ENCODE measurements around the gene GSS. TPM values are rescaled to one million over a fixed set of nuclear protein-coding genes. Genes with fewer than 3 reads are reported as not detected.

Gene GSS
- total and polyA plus RNA-seq, 4 donors: 20.8 to 38.8 (median 35.4) TPM

DNA sequence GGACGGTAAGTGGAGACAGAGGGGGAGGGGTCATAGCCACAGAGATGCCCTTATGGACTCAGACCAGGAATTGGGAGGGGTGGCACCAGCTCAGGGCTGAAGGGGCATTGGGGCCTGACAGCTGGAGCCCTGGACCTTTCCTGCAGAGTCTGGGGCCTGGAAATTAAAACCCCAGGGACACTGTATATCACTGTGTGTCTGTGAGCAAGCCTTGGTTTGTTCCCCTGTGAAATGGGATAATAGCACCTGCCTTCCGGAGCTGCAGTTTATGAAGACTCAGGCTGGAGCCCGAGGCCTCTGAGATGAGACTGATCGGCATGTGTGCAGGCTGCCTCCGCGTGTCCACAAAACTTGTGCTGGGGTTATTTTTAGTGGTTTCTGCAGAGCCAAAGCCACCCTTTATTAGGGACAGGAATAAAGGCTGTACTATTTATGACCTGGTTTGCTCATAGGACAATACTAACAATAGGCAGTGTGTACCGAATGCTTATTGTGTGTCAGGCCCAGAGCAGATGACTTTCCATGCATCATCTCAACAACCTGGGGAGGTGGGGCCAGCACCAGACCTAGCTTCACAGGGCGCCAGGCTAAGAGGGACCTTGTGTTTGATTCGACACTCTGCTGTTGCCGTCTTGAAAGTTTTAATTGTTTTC lies 22.6 kb upstream of the GSS start (continued):
- TF ChIP-seq, protein P1, sequence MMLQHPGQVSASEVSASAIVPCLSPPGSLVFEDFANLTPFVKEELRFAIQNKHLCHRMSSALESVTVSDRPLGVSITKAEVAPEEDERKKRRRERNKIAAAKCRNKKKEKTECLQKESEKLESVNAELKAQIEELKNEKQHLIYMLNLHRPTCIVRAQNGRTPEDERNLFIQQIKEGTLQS (IDR thresholded peaks at IDR 0.05): no peak

DNA sequence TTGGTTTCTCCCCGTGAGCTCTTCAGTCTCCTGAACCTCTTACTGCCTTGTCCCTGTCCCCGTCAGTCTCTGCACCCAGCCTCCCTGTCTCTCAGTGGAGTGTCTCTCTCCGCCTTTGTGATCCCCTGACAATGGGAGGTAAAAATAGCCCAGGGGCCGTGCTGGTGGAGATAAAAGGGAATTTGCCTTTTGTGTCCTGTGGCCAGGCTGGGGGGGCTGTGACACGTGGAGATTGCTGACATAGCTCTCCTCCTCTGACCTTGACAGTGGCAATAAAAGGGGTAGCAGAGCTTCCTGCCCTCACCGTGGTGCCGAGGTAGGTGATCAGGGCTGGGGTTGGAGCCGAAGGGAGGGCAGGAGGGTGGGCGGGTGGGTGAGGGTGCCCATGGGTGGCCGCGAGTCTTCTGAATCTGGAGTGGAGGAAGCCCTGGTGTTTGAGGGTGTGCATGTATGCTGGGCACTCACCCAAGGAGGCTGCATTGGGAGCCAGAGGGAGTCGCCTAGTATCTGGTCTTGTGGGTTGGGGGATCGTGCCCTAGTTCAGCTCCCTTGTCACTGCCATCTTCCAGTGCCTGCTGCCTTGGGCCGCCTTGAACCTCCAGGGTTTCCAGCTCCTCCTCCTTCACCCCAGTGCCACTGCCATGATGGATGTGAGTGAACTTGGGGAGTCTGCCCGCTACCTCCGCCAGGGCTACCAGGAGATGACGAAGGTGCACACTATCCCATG lies 21.9 kb upstream of the GSS start:
- DNase-seq (ENCODE audit: low spot score): no peak
- H3K27ac ChIP-seq (ENCODE audit: low read depth in 1 of 2, low read length in 2 of 2): no peak overlapping the region
- H3K36me3 ChIP-seq (ENCODE audit: control insufficient read depth in 4 of 4, insufficient read depth in 3 of 4, low read depth in 1 of 4, low read length in 3 of 4): no peaks in the 10 kb centered on the region
- H3K4me3 ChIP-seq (ENCODE audit: low read depth in 1 of 3, low read length in 3 of 3): no peak overlapping the region
- WGBS: 75% methylated on average over 17 of the region's 17 CpGs
- no peaks in the 10 kb centered on the region for H3K27me3 ChIP-seq (ENCODE audit: control insufficient read depth in 4 of 4, insufficient read depth in 4 of 4, low read length in 3 of 4)
- TF ChIP-seq, protein P2, sequence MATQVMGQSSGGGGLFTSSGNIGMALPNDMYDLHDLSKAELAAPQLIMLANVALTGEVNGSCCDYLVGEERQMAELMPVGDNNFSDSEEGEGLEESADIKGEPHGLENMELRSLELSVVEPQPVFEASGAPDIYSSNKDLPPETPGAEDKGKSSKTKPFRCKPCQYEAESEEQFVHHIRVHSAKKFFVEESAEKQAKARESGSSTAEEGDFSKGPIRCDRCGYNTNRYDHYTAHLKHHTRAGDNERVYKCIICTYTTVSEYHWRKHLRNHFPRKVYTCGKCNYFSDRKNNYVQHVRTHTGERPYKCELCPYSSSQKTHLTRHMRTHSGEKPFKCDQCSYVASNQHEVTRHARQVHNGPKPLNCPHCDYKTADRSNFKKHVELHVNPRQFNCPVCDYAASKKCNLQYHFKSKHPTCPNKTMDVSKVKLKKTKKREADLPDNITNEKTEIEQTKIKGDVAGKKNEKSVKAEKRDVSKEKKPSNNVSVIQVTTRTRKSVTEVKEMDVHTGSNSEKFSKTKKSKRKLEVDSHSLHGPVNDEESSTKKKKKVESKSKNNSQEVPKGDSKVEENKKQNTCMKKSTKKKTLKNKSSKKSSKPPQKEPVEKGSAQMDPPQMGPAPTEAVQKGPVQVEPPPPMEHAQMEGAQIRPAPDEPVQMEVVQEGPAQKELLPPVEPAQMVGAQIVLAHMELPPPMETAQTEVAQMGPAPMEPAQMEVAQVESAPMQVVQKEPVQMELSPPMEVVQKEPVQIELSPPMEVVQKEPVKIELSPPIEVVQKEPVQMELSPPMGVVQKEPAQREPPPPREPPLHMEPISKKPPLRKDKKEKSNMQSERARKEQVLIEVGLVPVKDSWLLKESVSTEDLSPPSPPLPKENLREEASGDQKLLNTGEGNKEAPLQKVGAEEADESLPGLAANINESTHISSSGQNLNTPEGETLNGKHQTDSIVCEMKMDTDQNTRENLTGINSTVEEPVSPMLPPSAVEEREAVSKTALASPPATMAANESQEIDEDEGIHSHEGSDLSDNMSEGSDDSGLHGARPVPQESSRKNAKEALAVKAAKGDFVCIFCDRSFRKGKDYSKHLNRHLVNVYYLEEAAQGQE (IDR thresholded peaks at IDR 0.05): no peak
- no peak for TF ChIP-seq HNF4A (conservative IDR thresholded peaks at IDR 0.05)
- TF ChIP-seq RXRA (IDR thresholded peaks at IDR 0.05): no peak
- no peak for TF ChIP-seq NR2F2 (IDR thresholded peaks at IDR 0.05)
- TF ChIP-seq, protein P3, sequence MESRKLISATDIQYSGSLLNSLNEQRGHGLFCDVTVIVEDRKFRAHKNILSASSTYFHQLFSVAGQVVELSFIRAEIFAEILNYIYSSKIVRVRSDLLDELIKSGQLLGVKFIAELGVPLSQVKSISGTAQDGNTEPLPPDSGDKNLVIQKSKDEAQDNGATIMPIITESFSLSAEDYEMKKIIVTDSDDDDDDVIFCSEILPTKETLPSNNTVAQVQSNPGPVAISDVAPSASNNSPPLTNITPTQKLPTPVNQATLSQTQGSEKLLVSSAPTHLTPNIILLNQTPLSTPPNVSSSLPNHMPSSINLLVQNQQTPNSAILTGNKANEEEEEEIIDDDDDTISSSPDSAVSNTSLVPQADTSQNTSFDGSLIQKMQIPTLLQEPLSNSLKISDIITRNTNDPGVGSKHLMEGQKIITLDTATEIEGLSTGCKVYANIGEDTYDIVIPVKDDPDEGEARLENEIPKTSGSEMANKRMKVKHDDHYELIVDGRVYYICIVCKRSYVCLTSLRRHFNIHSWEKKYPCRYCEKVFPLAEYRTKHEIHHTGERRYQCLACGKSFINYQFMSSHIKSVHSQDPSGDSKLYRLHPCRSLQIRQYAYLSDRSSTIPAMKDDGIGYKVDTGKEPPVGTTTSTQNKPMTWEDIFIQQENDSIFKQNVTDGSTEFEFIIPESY (IDR thresholded peaks at IDR 0.05): no peak
- no peak for TF ChIP-seq FOXA2 (IDR thresholded peaks at IDR 0.05)
- TF ChIP-seq GABPA (IDR thresholded peaks at IDR 0.05 in 1 of 2, conservative IDR thresholded peaks at IDR 0.05 in 1 of 2): no peak
- TF ChIP-seq, protein P1 (IDR thresholded peaks at IDR 0.05): no peak
- no peak for TF ChIP-seq JUND (IDR thresholded peaks at IDR 0.05)
- no peak for TF ChIP-seq SP1 (IDR thresholded peaks at IDR 0.05)
- TF ChIP-seq, protein P4, sequence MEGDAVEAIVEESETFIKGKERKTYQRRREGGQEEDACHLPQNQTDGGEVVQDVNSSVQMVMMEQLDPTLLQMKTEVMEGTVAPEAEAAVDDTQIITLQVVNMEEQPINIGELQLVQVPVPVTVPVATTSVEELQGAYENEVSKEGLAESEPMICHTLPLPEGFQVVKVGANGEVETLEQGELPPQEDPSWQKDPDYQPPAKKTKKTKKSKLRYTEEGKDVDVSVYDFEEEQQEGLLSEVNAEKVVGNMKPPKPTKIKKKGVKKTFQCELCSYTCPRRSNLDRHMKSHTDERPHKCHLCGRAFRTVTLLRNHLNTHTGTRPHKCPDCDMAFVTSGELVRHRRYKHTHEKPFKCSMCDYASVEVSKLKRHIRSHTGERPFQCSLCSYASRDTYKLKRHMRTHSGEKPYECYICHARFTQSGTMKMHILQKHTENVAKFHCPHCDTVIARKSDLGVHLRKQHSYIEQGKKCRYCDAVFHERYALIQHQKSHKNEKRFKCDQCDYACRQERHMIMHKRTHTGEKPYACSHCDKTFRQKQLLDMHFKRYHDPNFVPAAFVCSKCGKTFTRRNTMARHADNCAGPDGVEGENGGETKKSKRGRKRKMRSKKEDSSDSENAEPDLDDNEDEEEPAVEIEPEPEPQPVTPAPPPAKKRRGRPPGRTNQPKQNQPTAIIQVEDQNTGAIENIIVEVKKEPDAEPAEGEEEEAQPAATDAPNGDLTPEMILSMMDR (IDR thresholded peaks at IDR 0.05; ENCODE audit: low read depth, low read length, missing input control): no peak
- TF ChIP-seq FOXA1 (IDR thresholded peaks at IDR 0.05): no peak
- TF ChIP-seq, protein P5, sequence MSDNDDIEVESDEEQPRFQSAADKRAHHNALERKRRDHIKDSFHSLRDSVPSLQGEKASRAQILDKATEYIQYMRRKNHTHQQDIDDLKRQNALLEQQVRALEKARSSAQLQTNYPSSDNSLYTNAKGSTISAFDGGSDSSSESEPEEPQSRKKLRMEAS (IDR thresholded peaks at IDR 0.05): no peak
- TF ChIP-seq EGR1 (IDR thresholded peaks at IDR 0.05; ENCODE audit: low read depth in 2 of 2): no peak
- no peak for TF ChIP-seq YY1 (IDR thresholded peaks at IDR 0.05)
- no peak for TF ChIP-seq TAF1 (conservative IDR thresholded peaks at IDR 0.05)
- TF ChIP-seq HNF4G (IDR thresholded peaks at IDR 0.05): no peak
- no peak for TF ChIP-seq RAD21 (IDR thresholded peaks at IDR 0.05)
- H3K9me3 ChIP-seq (ENCODE audit: control insufficient read depth in 4 of 4, low read length in 3 of 4): no peaks in the 10 kb centered on the region
- H3K9ac ChIP-seq (ENCODE audit: low read depth in 1 of 2, low read length in 2 of 2): no peak overlapping the region
- H3K4me1 ChIP-seq (ENCODE audit: control insufficient read depth in 4 of 4, insufficient read depth in 4 of 4, low read length in 3 of 4): no peaks in the 10 kb centered on the region
